ENCODE measurements around the gene RUFY4. TPM values are rescaled to one million over a fixed set of nuclear protein-coding genes. Genes with fewer than 3 reads are reported as not detected.

Gene RUFY4
- total RNA-seq, 1 donor from 2014 or later, result not detected

GRCh38 chr2:218071218-218071937 is 2.3 kb downstream of the RUFY4 start:
- Histone ChIP-seq H3K36me3 (no peaks in the 10 kb centered on the region), H3K27me3 (no peaks in the 10 kb centered on the region), H3K27ac (no peak overlapping the region), H3K4me1 (peaks cover 0 to 4% of the 10 kb centered on the region in 2 donors), H3K9me3 (no peaks in the 10 kb centered on the region), H3K4me3 (no peak overlapping the region)
- no peak for TF ChIP-seq CTCF (IDR thresholded peaks at IDR 0.05)
- DNase-seq (ENCODE audit: low spot score in 2 of 2), result no peak
- intact Hi-C loops (cut with DNase I), result no loop called here

- no peak for DNase-seq (ENCODE audit: low spot score in 2 of 2)
- no peaks in the 10 kb centered on the region for H3K27me3 ChIP-seq
- intact Hi-C loops (cut with DNase I), result no loop called here
Observed at GRCh38 chr2:218072002-218072401, 2.9 kb downstream of the RUFY4 start.

GRCh38 chr2:218072478-218073024 is 3.5 kb downstream of the RUFY4 start:
- Histone ChIP-seq H3K4me1 (peaks cover 0 to 4% of the 10 kb centered on the region in 2 donors), H3K36me3 (no peaks in the 10 kb centered on the region), H3K27me3 (no peaks in the 10 kb centered on the region), H3K4me3 (no peak overlapping the region), H3K9me3 (no peaks in the 10 kb centered on the region), H3K27ac (no peak overlapping the region)
- intact Hi-C loops (cut with DNase I), result no loop called here
- no peak for DNase-seq (ENCODE audit: low spot score in 2 of 2)
- TF ChIP-seq CTCF (IDR thresholded peaks at IDR 0.05), result no peak

More at GRCh38 chr2:218072002-218072401, 2.9 kb downstream of the RUFY4 start:
- no peak overlapping the region for H3K27ac ChIP-seq
- H3K4me1 ChIP-seq, result peaks cover 0 to 4% of the 10 kb centered on the region in 2 donors
- no peaks in the 10 kb centered on the region for H3K9me3 ChIP-seq
- no peak for TF ChIP-seq CTCF (IDR thresholded peaks at IDR 0.05)
- no peaks in the 10 kb centered on the region for H3K36me3 ChIP-seq
- H3K4me3 ChIP-seq, result no peak overlapping the region

GRCh38 chr2:218073185-218073584 is 4.1 kb downstream of the RUFY4 start:
- intact Hi-C loops (cut with DNase I), result no loop called here
- DNase-seq (ENCODE audit: low spot score in 2 of 2), result no peak

GRCh38 chr2:218074031-218074430 is 5.0 kb downstream of the RUFY4 start:
- Histone ChIP-seq H3K9me3 (no peaks in the 10 kb centered on the region), H3K27ac (no peak overlapping the region), H3K36me3 (no peaks in the 10 kb centered on the region), H3K4me1 (no peaks in the 10 kb centered on the region), H3K27me3 (no peaks in the 10 kb centered on the region), H3K4me3 (no peak overlapping the region)
- intact Hi-C loops (cut with DNase I), result no loop called here
- DNase-seq (ENCODE audit: low spot score in 2 of 2), result no peak
- peak in 2 of 3 experiments; percentile 16 to 32 for TF ChIP-seq CTCF (IDR thresholded peaks at IDR 0.05)

More at GRCh38 chr2:218073185-218073584, 4.1 kb downstream of the RUFY4 start:
- TF ChIP-seq CTCF (IDR thresholded peaks at IDR 0.05), result no peak
- Histone ChIP-seq H3K4me1 (peaks cover 0 to 4% of the 10 kb centered on the region in 2 donors), H3K36me3 (no peaks in the 10 kb centered on the region), H3K27ac (no peak overlapping the region), H3K9me3 (no peaks in the 10 kb centered on the region), H3K4me3 (no peak overlapping the region), H3K27me3 (no peaks in the 10 kb centered on the region)
